ENCODE measurements around the gene IL17REL.

The IL17REL gene

GRCh38 chr22:49976439-49977175, 36.0 kb downstream of the IL17REL start:
- H3K36me3 Mint-ChIP-seq: peaks cover 16% of the 10 kb centered on the region
- H3K27ac Mint-ChIP-seq: peak overlapping the region; percentile 91
- H3K4me3 Mint-ChIP-seq: peak overlapping the region; percentile 41
- no peaks in the 10 kb centered on the region for H3K27me3 Mint-ChIP-seq
- peaks cover 9% of the 10 kb centered on the region for H3K9me3 Mint-ChIP-seq (ENCODE audit: low read depth)
- peaks cover 37% of the 10 kb centered on the region for H3K4me1 Mint-ChIP-seq (ENCODE audit: low read depth)

- peak overlapping the region; percentile 57 for H3K4me3 Mint-ChIP-seq
- peaks cover 16% of the 10 kb centered on the region for H3K36me3 Mint-ChIP-seq
- H3K27me3 Mint-ChIP-seq: no peaks in the 10 kb centered on the region
- H3K27ac Mint-ChIP-seq: peak overlapping the region; percentile 91
- peaks cover 9% of the 10 kb centered on the region for H3K9me3 Mint-ChIP-seq (ENCODE audit: low read depth)
- peaks cover 38% of the 10 kb centered on the region for H3K4me1 Mint-ChIP-seq (ENCODE audit: low read depth)
Observed at GRCh38 chr22:49975543-49976389, 36.8 kb downstream of the IL17REL start.

- Mint-ChIP-seq H3K9me3 (ENCODE audit: low read depth) (no peaks in the 10 kb centered on the region), H3K4me3 (no peak overlapping the region), H3K27ac (no peak overlapping the region), H3K27me3 (no peaks in the 10 kb centered on the region), H3K4me1 (ENCODE audit: low read depth) (peaks cover 33% of the 10 kb centered on the region), H3K36me3 (peaks cover 5% of the 10 kb centered on the region)
Observed at GRCh38 chr22:49973018-49973961, 39.3 kb downstream of the IL17REL start.

GRCh38 chr22:49972163-49973017, 40.2 kb downstream of the IL17REL start:
- no peaks in the 10 kb centered on the region for H3K9me3 Mint-ChIP-seq (ENCODE audit: low read depth)
- no peak overlapping the region for H3K4me3 Mint-ChIP-seq
- H3K27ac Mint-ChIP-seq: no peak overlapping the region
- H3K27me3 Mint-ChIP-seq: no peaks in the 10 kb centered on the region
- peaks cover 31% of the 10 kb centered on the region for H3K4me1 Mint-ChIP-seq (ENCODE audit: low read depth)
- H3K36me3 Mint-ChIP-seq: peaks cover 5% of the 10 kb centered on the region

- Mint-ChIP-seq H3K27me3 (no peaks in the 10 kb centered on the region), H3K4me3 (peak overlapping the region; percentile 85), H3K27ac (peak overlapping the region; percentile 96), H3K36me3 (peaks cover under 1% of the 10 kb centered on the region), H3K4me1 (ENCODE audit: low read depth) (peaks cover 28% of the 10 kb centered on the region), H3K9me3 (ENCODE audit: low read depth) (no peaks in the 10 kb centered on the region)
Observed at GRCh38 chr22:49971232-49972162, 41.1 kb downstream of the IL17REL start.

- H3K9me3 Mint-ChIP-seq (ENCODE audit: low read depth): no peaks in the 10 kb centered on the region
- H3K4me1 Mint-ChIP-seq (ENCODE audit: low read depth): peaks cover 23% of the 10 kb centered on the region
Observed at GRCh38 chr22:49970528-49971231, 41.9 kb downstream of the IL17REL start.

GRCh38 chr22:49969751-49970527, 42.6 kb downstream of the IL17REL start:
- Mint-ChIP-seq H3K36me3 (no peaks in the 10 kb centered on the region), H3K4me3 (peak overlapping the region; percentile 85), H3K9me3 (ENCODE audit: low read depth) (no peaks in the 10 kb centered on the region), H3K27ac (peak overlapping the region; percentile 96), H3K4me1 (ENCODE audit: low read depth) (peaks cover 19% of the 10 kb centered on the region), H3K27me3 (no peaks in the 10 kb centered on the region)

More at GRCh38 chr22:49970528-49971231, 41.9 kb downstream of the IL17REL start:
- Mint-ChIP-seq H3K36me3 (no peaks in the 10 kb centered on the region), H3K27ac (peak overlapping the region; percentile 96), H3K4me3 (peak overlapping the region; percentile 85), H3K27me3 (no peaks in the 10 kb centered on the region)

DNA sequence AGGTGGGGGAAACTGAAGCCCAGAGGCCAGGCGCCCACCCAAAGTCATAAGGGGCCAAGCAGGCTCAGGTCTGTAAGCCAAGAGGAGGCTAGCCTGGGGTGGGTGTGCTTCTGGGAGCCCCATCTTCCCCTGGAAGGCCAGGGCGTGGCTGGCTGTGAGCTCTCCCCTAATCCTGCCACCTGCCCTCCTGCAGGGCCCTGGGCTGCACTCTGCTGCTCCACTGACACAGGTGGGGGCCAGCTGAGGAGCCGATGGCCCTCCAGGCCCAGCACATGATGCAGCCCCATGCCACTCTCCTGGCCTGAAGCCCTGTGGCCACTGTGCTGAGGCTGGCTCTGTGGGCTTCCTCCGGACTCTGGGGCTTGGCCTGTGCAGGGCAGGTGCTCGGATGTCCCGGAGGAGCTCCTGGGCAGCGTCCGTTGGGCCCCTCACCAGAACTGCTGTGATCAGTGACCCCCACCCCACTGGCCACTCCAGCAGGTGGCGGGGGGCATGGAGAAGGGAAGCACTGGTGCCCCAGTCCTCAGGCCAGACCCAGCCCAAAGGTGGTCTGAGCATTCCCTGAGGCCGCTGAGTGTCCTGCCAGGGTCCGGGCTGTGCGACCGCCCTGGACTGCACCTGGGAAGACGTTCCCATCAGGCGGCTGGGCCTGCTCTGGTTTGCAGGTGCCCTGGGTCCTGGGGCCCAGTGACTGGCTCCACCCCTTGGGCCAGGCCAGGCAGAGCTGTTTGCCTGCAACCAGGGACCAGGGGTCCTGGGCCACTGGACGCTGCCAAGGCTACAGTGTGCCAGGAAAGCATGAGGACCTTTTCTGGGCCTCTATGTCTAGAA, 43.5 kb downstream of the IL17REL start:
- H3K27ac Mint-ChIP-seq: no peak overlapping the region
- H3K9me3 Mint-ChIP-seq (ENCODE audit: low read depth): no peaks in the 10 kb centered on the region
- H3K27me3 Mint-ChIP-seq: no peaks in the 10 kb centered on the region
- peaks cover 26% of the 10 kb centered on the region for H3K4me1 Mint-ChIP-seq (ENCODE audit: low read depth)
- H3K4me3 Mint-ChIP-seq: no peak overlapping the region
- H3K36me3 Mint-ChIP-seq: no peaks in the 10 kb centered on the region

DNA sequence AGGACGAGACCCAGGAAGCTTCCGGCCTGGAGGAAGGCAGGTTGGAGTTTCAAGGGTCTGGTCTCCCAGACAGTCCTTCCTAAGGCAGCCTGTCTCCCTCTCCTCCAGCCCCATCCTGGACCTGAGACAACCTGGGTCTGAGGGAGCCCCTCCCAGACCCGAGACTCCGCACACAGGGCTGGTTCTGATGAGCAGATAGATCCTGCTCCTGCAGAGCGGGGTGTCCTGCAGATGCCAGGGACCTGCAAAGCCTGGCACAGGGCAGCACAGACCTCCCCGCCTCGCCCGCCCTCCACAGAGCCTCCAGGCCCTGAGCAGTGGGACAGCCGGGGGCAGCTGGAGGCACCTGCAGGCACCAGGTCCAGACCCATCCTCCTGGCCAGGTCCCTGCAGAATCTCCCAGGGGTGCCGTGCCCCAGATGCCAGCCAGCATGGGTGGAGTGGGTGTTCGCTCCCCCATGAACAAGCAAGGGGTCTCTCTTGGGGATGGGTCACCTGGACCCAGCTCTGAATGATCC, 44.2 kb downstream of the IL17REL start:
- Mint-ChIP-seq H3K4me3 (no peak overlapping the region), H3K27ac (no peak overlapping the region), H3K27me3 (no peaks in the 10 kb centered on the region), H3K36me3 (peaks cover 4% of the 10 kb centered on the region), H3K4me1 (ENCODE audit: low read depth) (peaks cover 33% of the 10 kb centered on the region), H3K9me3 (ENCODE audit: low read depth) (no peaks in the 10 kb centered on the region)

DNA sequence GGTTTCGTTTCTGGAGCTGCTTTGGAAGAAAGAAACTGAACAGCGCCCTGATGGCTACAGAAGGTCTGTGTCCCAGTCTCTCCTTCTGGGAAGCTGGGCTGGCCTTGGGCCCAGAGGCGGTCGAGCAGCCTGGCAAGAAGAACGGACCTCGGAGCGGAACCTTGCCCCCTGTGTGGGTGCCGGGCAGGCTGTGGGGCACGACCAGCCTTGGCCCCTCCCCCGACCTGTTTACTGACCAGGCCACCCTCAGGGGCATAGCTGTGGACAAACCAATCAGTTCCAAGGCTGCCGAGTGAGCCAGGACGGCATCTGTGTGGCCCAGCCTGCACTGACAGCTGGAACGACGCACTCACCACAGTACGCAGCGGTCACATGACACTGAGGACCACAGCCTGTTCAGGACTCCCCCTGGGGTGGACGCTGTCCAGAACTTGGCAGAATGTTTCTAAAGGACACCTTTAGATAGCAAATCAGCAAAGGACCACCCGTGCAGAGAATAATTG, 44.8 kb downstream of the IL17REL start:
- H3K27ac Mint-ChIP-seq: peak overlapping the region; percentile 17
- peaks cover 4% of the 10 kb centered on the region for H3K36me3 Mint-ChIP-seq
- no peaks in the 10 kb centered on the region for H3K9me3 Mint-ChIP-seq (ENCODE audit: low read depth)
- H3K27me3 Mint-ChIP-seq: no peaks in the 10 kb centered on the region
- H3K4me3 Mint-ChIP-seq: peak overlapping the region; percentile 49
- H3K4me1 Mint-ChIP-seq (ENCODE audit: low read depth): peaks cover 33% of the 10 kb centered on the region
